RWPE2 (cell line): ENCODE measurements around the gene AHNAK.
A peak's percentile ranks its signal among the peaks of the same experiment; 100 is the strongest.

Source experiments
- ATAC-seq: fragments of 200-7000 bp; cut with Tn5 transposase; 3 replicates; pipeline ENCODE4 v1.9.1; 2021; ENCODE audit warnings: low read depth
- DNase-seq: peaks from one replicate; pipeline ENCODE4 v3.0.0-alpha.2; 2020; ENCODE audit warnings: low spot score
- H3K27ac ChIP-seq: fragments of 450-650 bp; 2 replicates; pipeline ENCODE4 v1.5.1; 2017; ENCODE audit warnings: mild to moderate bottlenecking; ENCODE audit not compliant: poor library complexity, severe bottlenecking
- H3K27me3 ChIP-seq: fragments of 250-450 bp; sonication (Bioruptor Pico); 2 replicates; pipeline ENCODE4 v1.5.1; 2021; ENCODE audit warnings: mild to moderate bottlenecking, moderate library complexity; ENCODE audit not compliant: insufficient read depth, poor library complexity, severe bottlenecking
- H3K36me3 ChIP-seq: fragments of 250-450 bp; sonication (Bioruptor Pico); 2 replicates; pipeline ENCODE4 v1.5.1; 2020; ENCODE audit warnings: low read depth, mild to moderate bottlenecking, moderate library complexity
- H3K4me1 ChIP-seq: fragments of 250-450 bp; sonication (Bioruptor Pico); 2 replicates; pipeline ENCODE4 v1.5.1; 2021; ENCODE audit warnings: mild to moderate bottlenecking, moderate library complexity; ENCODE audit not compliant: insufficient read depth, poor library complexity, severe bottlenecking
- H3K4me3 ChIP-seq: fragments of 250-450 bp; sonication (Bioruptor Pico); 2 replicates; pipeline ENCODE4 v1.5.1; 2021; ENCODE audit warnings: mild to moderate bottlenecking, moderate library complexity; ENCODE audit not compliant: severe bottlenecking
- H3K9me3 ChIP-seq: fragments of 250-450 bp; sonication (Bioruptor Pico); 2 replicates; pipeline ENCODE4 v1.5.1; 2021; ENCODE audit warnings: mild to moderate bottlenecking, moderate library complexity; ENCODE audit not compliant: severe bottlenecking
- TF ChIP-seq, protein P1 (sequence below): fragments of 450-650 bp; IDR thresholded peaks from one replicate; pipeline ENCODE4 v1.5.1; 2017; ENCODE audit warnings: mild to moderate bottlenecking, moderate library complexity; ENCODE audit not compliant: poor library complexity, severe bottlenecking

The AHNAK gene

DNA sequence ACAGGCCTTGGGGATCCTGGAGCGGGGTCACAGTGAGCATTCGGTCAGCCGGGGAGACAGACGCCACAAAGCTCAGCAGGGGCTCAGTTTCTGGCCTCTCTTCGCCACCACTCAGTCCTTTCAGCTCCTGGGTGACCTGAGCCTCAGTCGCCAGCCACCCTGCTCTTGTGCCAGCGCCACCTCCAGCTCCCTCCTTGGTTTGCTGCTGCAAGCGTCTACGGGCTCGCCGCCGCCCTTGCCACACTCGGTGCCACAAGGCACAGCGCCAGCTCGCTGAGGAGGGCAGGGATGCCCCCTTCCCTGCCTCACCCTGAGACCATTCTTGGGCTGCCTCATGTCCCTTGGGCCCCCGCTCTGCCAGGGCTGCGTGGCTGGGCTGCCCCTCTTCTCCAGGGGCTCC is 28.6 kb upstream of the AHNAK start:
- Histone ChIP-seq H3K36me3 (peaks cover 42% of the 10 kb centered on the region), H3K27ac (peak overlapping the region; percentile 79)

DNA sequence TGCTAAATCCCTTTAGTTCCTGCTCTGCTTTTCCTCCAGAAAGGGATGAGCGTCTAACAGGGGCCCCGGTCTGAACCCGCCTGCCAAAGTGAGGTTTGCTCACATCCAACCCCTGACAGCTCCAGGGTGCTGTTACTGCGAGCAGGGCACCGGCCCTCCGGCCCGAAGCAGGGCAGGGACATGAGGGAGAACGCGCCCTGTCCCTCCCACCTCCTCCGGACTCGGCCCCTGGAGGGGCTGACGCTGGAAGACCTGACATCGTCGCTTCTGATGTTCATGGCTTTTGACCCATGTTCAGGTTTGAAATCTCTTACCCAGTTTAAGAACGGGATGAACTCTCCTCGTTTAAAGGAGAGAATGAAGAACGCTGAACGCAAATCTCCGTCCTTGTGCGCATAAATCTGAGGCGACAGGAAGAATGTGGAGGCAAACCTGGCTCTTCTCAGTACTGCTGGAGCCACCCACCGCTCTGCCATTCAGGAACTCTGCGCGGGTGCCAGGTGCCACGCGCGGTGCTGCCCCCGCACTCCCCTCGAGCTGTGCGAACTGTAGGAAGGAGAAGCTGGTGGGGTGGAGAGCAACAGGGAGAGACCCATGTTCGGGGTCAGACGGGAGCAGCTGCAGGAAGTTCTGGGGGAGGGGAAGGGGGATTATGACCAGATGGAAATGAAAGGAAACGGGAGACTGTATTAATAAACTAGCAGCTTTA is 27.9 kb upstream of the AHNAK start:
- no peaks in the 10 kb centered on the region for H3K9me3 ChIP-seq
- peaks cover 7% of the 10 kb centered on the region for H3K4me1 ChIP-seq

More for the DNA sequence above, 28.6 kb upstream of the AHNAK start:
- TF ChIP-seq, protein P1, sequence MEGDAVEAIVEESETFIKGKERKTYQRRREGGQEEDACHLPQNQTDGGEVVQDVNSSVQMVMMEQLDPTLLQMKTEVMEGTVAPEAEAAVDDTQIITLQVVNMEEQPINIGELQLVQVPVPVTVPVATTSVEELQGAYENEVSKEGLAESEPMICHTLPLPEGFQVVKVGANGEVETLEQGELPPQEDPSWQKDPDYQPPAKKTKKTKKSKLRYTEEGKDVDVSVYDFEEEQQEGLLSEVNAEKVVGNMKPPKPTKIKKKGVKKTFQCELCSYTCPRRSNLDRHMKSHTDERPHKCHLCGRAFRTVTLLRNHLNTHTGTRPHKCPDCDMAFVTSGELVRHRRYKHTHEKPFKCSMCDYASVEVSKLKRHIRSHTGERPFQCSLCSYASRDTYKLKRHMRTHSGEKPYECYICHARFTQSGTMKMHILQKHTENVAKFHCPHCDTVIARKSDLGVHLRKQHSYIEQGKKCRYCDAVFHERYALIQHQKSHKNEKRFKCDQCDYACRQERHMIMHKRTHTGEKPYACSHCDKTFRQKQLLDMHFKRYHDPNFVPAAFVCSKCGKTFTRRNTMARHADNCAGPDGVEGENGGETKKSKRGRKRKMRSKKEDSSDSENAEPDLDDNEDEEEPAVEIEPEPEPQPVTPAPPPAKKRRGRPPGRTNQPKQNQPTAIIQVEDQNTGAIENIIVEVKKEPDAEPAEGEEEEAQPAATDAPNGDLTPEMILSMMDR: no peak
- DNase-seq: no peak
- no peak for ATAC-seq
- no peaks in the 10 kb centered on the region for H3K9me3 ChIP-seq
- H3K4me1 ChIP-seq: peaks cover 7% of the 10 kb centered on the region
- H3K4me3 ChIP-seq: peak overlapping the region; percentile 61
- H3K27me3 ChIP-seq: no peaks in the 10 kb centered on the region

DNA sequence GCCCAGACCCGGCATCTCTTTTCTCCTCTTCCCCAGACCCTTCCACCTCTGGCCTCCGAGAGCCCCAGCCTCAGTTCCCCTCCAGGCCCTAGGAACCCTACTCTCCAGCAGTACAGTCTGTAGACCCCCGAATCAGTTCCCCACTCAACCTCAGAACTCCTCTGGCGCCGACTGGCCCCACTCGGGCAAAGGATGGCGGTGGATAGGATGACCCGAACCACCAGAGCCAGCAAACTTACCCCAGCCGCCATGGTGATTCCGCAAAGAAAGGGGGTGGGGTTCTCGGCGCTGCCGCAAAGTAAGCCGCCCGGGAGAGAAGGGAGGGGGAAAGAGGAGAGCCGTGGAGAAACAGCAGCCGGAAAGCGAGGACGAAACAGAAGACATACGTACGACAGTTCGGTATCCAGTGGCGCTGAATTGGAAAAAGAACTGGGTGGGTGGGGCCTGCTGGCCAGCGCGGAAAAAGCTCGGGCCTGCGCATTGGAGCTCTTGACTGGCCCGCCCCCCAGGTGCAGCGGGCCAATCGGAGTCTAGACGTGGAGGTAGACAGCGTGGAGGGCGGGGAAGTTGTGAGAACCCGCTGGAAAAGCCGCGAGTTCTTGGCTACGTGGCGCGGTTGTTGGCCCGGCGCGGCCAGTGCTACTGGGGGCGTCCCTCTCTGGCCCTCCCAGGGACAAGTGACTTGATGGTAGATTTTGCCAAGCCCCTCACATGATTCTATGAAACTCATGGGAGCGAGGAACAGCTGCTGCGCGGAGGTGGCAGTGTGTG is 27.2 kb upstream of the AHNAK start, which contains the start of gene EEF1G:
TSS of gene EEF1G (minus strand) at position 300 of the 771 bp plus-strand sequence. CDS start at position 251, 49 bp downstream.
- H3K27ac ChIP-seq: peak within 1 kb of the TSS; percentile 79
- peak within 1 kb of the TSS; percentile 61 for H3K4me3 ChIP-seq
- peak; percentile 99 for DNase-seq
- TF ChIP-seq, protein P1: no peak
- no peaks in the 10 kb centered on the region for H3K9me3 ChIP-seq
- peaks cover 7% of the 10 kb centered on the region for H3K4me1 ChIP-seq
- no peaks in the 10 kb centered on the region for H3K27me3 ChIP-seq
- H3K36me3 ChIP-seq: peaks cover 50% of the 10 kb centered on the region
- ATAC-seq: peak; percentile 92

More for the DNA sequence above, 27.9 kb upstream of the AHNAK start:
- no peak for DNase-seq
- no peaks in the 10 kb centered on the region for H3K27me3 ChIP-seq
- TF ChIP-seq, protein P1: no peak
- H3K4me3 ChIP-seq: peak overlapping the region; percentile 61
- peak overlapping the region; percentile 79 for H3K27ac ChIP-seq
- peak; percentile 28 for ATAC-seq
- H3K36me3 ChIP-seq: peaks cover 43% of the 10 kb centered on the region

DNA sequence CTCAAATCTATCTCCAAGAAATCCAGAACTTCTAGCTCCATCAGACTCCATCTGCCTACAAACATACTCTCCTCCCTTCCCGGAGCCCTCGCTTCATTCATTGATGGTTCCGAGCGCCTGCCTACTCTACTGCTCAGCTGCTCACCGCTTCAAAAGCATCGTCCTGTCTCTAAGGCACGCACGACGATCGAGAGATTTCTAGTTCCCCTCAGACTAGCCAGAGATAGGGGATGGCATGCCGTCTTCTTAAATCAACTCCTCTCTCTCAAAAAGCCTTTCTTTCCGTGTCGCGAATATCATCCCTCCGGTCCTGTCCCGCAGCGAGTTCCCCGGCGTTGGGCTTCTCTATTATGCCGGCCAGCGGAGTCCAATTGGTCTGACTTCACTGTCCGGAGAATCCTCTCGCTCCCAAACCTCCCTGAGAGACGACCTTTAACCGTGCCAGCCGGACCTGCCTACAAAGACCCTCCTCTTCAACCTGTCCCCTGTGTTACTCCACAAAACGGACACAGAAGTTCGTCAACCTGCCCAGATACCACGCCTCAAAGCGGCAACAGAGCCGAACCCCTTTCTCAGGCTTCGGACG is 26.5 kb upstream of the AHNAK start:
- Histone ChIP-seq H3K36me3 (peaks cover 51% of the 10 kb centered on the region), H3K9me3 (no peaks in the 10 kb centered on the region)
- no peak for DNase-seq

More for the DNA sequence above, 26.5 kb upstream of the AHNAK start:
- peak overlapping the region; percentile 61 for H3K4me3 ChIP-seq
- H3K4me1 ChIP-seq: peaks cover 7% of the 10 kb centered on the region
- peak overlapping the region; percentile 79 for H3K27ac ChIP-seq
- H3K27me3 ChIP-seq: no peaks in the 10 kb centered on the region
- TF ChIP-seq, protein P1: no peak
- no peak for ATAC-seq
